Endodermal cell (in vitro differentiated cells): ENCODE measurements around the gene NEDD4L. TPM values are rescaled to one million over a fixed set of nuclear protein-coding genes. Genes with fewer than 3 reads are reported as not detected.

Experiments
- DNase-seq: peaks from one replicate; pipeline ENCODE4 v3.0.0-alpha.2; 2017
- H3K27ac ChIP-seq: 2 replicates; pipeline ENCODE4 v1.5.1; 2013; ENCODE audit warnings: mild to moderate bottlenecking, low read depth, low read length, moderate library complexity
- H3K27me3 ChIP-seq: 2 replicates; pipeline ENCODE4 v1.6.1; 2013; ENCODE audit warnings: mild to moderate bottlenecking, low read length, moderate library complexity; ENCODE audit not compliant: insufficient read depth, control insufficient read depth, poor library complexity, severe bottlenecking
- H3K36me3 ChIP-seq: 2 replicates; pipeline ENCODE4 v1.7.0; 2013; ENCODE audit warnings: mild to moderate bottlenecking, low read length, moderate library complexity; ENCODE audit not compliant: control insufficient read depth, insufficient read depth
- H3K4me1 ChIP-seq: one replicate; pipeline ENCODE4 v1.7.0; 2013; ENCODE audit warnings: low read length; ENCODE audit not compliant: control insufficient read depth, insufficient read depth
- H3K4me3 ChIP-seq: 2 replicates; pipeline ENCODE4 v1.5.1; 2013; ENCODE audit warnings: mild to moderate bottlenecking, low read length, moderate library complexity
- H3K9ac ChIP-seq: 2 replicates; pipeline ENCODE4 v1.6.1; 2013; ENCODE audit warnings: mild to moderate bottlenecking, low read length, moderate library complexity; ENCODE audit not compliant: poor library complexity, severe bottlenecking; ENCODE audit errors: extremely low read depth
- H3K9me3 ChIP-seq: 2 replicates; pipeline ENCODE4 v1.6.1; 2013; ENCODE audit warnings: mild to moderate bottlenecking, low read length, moderate library complexity; ENCODE audit not compliant: control insufficient read depth
- H3K27ac Mint-ChIP-seq: 2 replicates; pipeline ENCODE4 v1.8.0; 2020; ENCODE audit warnings: mixed read lengths
- H3K27me3 Mint-ChIP-seq: 2 replicates; pipeline ENCODE4 v1.8.0; 2021; ENCODE audit warnings: mild to moderate bottlenecking, mixed read lengths; ENCODE audit not compliant: insufficient read depth
- H3K36me3 Mint-ChIP-seq: 2 replicates; pipeline ENCODE4 v1.8.0; 2020; ENCODE audit warnings: low read depth, mixed read lengths
- H3K4me1 Mint-ChIP-seq: 2 replicates; pipeline ENCODE4 v1.8.0; 2020; ENCODE audit warnings: mixed read lengths
- H3K4me3 Mint-ChIP-seq: 2 replicates; pipeline ENCODE4 v1.8.0; 2020; ENCODE audit warnings: mild to moderate bottlenecking, moderate library complexity, mixed read lengths
- H3K9me3 Mint-ChIP-seq: 2 replicates; pipeline ENCODE4 v1.8.0; 2020; ENCODE audit warnings: mild to moderate bottlenecking, mixed read lengths
- WGBS, 2 experiments: methylation state at CpG; one replicate each; pipeline versions ENCODE4 v1.1.5 to v1.1.7; 2013; ENCODE audit warnings: missing lambda C conversion rate in 2 of 2, mixed read lengths in 1 of 2; ENCODE audit not compliant: insufficient coverage in 1 of 2, insufficient read length in 1 of 2; 5-methylcytosine and 5-hydroxymethylcytosine counted together
- total RNA-seq, 2 donors: library from RNA; stranded (reverse); fragmentation: NEBNext Ultra II Directional in 1 of 2; extraction: Animal tissue kit (Norgen Biotek cat#: 25700) in 1 of 2; gene quantifications; 2 replicates in 1 of 2; 3 replicates in 1 of 2; pipeline ENCODE4 v1.2.1, GENCODE V29; 2021
- TF ChIP-seq, protein P1 (sequence below): fragments of 200-600 bp; sonication (generic); conservative IDR thresholded peaks from 2 replicates; pipeline ENCODE4 v1.5.0; 2021; ENCODE audit warnings: antibody characterized with exemption, mild to moderate bottlenecking

The NEDD4L gene
- total RNA-seq, 2 donors from 2014 or later, result 70.5 to 75.3 TPM

DNA sequence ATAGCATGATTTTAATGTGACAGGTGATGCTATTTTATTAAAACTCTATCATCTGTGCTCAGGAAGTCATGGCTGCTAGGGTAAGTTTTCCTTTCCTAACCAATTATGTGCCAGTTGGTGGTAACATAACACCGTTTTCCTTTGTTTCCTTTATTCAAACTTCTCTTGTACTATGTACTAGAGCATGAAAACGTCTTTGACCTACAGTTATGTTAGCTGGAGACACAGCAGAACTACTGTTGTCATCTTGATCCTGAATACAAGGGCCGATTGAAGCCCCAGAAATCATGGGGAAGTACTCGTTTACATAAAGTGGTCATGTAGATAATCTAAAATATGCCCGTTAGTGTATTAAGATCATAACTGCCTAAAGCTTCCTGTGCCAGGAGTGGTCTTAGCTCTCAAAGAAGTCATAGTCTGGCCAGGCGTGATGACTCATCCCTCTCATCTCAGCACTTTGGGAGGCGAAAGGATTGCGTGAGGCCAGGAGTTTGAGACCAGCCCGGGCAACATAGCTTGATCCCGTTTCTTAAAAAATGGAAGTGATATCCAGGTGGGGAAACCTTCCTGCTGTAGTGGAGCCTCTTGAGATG is 20.5 kb downstream of the NEDD4L start:
- no peak overlapping the region for H3K4me3 Mint-ChIP-seq
- no peak overlapping the region for H3K27ac Mint-ChIP-seq
- no peak for DNase-seq

DNA sequence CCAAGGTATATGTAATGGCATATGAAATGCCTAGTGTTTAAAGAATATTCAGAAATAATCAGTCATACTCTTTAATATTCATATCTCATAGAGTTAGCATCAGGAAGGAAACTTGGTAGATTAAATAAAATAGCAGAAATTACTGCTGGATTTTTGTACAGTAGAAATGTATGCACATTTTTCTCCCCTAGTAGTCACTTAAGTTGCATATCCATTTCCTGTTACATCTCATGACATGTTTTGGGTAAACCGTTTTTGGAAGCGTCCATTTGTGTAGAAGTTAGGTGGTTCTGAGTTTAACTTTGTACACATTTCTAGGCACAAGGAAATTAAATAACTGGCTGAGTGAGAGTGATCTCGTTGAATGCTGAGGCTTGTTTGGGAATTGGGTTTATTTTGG is 21.9 kb downstream of the NEDD4L start:
- peaks cover 6% of the 10 kb centered on the region for H3K36me3 Mint-ChIP-seq
- Histone ChIP-seq H3K4me1 (peaks cover 8% of the 10 kb centered on the region), H3K9ac (no peak overlapping the region), H3K36me3 (no peaks in the 10 kb centered on the region), H3K9me3 (peaks cover 3% of the 10 kb centered on the region), H3K4me3 (no peak overlapping the region), H3K27me3 (no peaks in the 10 kb centered on the region), H3K27ac (no peak overlapping the region)
- WGBS, 2 experiments, result 100% methylated on average over 3 of the region's 3 CpGs; no CpG with 5 or more reads in 1 of the 2 experiments
- TF ChIP-seq, protein P1, sequence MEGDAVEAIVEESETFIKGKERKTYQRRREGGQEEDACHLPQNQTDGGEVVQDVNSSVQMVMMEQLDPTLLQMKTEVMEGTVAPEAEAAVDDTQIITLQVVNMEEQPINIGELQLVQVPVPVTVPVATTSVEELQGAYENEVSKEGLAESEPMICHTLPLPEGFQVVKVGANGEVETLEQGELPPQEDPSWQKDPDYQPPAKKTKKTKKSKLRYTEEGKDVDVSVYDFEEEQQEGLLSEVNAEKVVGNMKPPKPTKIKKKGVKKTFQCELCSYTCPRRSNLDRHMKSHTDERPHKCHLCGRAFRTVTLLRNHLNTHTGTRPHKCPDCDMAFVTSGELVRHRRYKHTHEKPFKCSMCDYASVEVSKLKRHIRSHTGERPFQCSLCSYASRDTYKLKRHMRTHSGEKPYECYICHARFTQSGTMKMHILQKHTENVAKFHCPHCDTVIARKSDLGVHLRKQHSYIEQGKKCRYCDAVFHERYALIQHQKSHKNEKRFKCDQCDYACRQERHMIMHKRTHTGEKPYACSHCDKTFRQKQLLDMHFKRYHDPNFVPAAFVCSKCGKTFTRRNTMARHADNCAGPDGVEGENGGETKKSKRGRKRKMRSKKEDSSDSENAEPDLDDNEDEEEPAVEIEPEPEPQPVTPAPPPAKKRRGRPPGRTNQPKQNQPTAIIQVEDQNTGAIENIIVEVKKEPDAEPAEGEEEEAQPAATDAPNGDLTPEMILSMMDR, result no peak
- H3K27me3 Mint-ChIP-seq, result no peaks in the 10 kb centered on the region
- peaks cover 17% of the 10 kb centered on the region for H3K4me1 Mint-ChIP-seq
- H3K4me3 Mint-ChIP-seq, result no peak overlapping the region
- no peak overlapping the region for H3K27ac Mint-ChIP-seq
- DNase-seq, result no peak
- H3K9me3 Mint-ChIP-seq, result peaks cover 4% of the 10 kb centered on the region

More for the DNA sequence above, 20.5 kb downstream of the NEDD4L start:
- Histone ChIP-seq H3K4me3 (no peak overlapping the region), H3K4me1 (peaks cover 3% of the 10 kb centered on the region), H3K27me3 (no peaks in the 10 kb centered on the region), H3K9me3 (no peaks in the 10 kb centered on the region), H3K9ac (no peak overlapping the region), H3K36me3 (no peaks in the 10 kb centered on the region), H3K27ac (no peak overlapping the region)
- Mint-ChIP-seq H3K4me1 (peaks cover 17% of the 10 kb centered on the region), H3K36me3 (peaks cover 2% of the 10 kb centered on the region), H3K9me3 (no peaks in the 10 kb centered on the region), H3K27me3 (no peaks in the 10 kb centered on the region)
- 83 to 98% methylated on average over 9 to 10 of the region's 10 CpGs for WGBS, 2 experiments
- TF ChIP-seq, protein P1, result no peak

DNA sequence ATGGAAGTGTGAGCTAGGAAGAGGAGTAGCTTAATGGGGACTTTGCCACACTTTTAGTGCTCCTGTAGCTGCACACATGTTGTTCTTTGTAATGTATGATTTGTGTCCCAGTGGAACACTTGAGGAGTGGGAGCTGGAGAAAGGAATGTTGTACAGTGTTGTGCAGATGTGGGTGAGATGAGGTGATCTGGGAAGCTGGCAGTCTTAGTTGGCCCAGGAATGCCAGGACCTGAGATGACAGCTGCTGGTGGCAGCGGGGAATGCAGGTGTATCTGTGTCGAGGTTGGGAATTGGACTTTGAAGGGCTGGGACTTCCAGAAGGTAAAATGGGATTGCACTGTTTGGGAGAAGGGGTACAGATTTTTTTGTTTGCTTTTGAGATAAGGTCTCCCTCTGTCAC is 23.6 kb downstream of the NEDD4L start:
- Mint-ChIP-seq H3K4me3 (no peak overlapping the region), H3K9me3 (peaks cover 8% of the 10 kb centered on the region), H3K4me1 (peaks cover 17% of the 10 kb centered on the region), H3K27ac (no peak overlapping the region), H3K36me3 (peaks cover 15% of the 10 kb centered on the region), H3K27me3 (no peaks in the 10 kb centered on the region)
- Histone ChIP-seq H3K9ac (no peak overlapping the region), H3K4me3 (no peak overlapping the region), H3K27me3 (no peaks in the 10 kb centered on the region), H3K4me1 (peaks cover 8% of the 10 kb centered on the region), H3K36me3 (no peaks in the 10 kb centered on the region), H3K27ac (no peak overlapping the region), H3K9me3 (peaks cover 14% of the 10 kb centered on the region)
- no peak for DNase-seq
- 91% methylated on average over 2 of the region's 2 CpGs; no CpG with 5 or more reads in 1 of the 2 experiments for WGBS, 2 experiments
- TF ChIP-seq, protein P1, result peak; percentile 59
